Right atrium auricular region (tissue), 2 donors: ENCODE data around the gene FOXN3. TPM values are rescaled to one million over a fixed set of nuclear protein-coding genes. Genes with fewer than 3 reads are reported as not detected.

Experiments used
- DNase-seq: peaks from one replicate; pipeline ENCODE4 v3.0.0-alpha.2; 2019; ENCODE audit warnings: low spot score
- H3K27ac ChIP-seq, 2 donors: fragments of 200-600 bp; sonication (generic); 1 replicate in 1 of 2; 2 replicates in 1 of 2; pipeline ENCODE4 v1.5.1; 2016 to 2019
- H3K27me3 ChIP-seq, 2 donors: fragments of 200-600 bp; sonication (generic); one replicate each; pipeline versions ENCODE4 v1.5.1 to v1.6.0; 2017 to 2019
- H3K36me3 ChIP-seq: fragments of 200-600 bp; sonication (generic); one replicate; pipeline ENCODE4 v1.5.1; 2016
- H3K4me1 ChIP-seq, 2 donors: fragments of 200-600 bp; sonication (generic); one replicate each; pipeline versions ENCODE4 v1.5.1 to v1.6.0; 2017 to 2019
- H3K4me3 ChIP-seq, 2 donors: fragments of 200-600 bp; sonication (generic); 1 replicate in 1 of 2; 2 replicates in 1 of 2; pipeline ENCODE4 v1.5.1; 2017 to 2019; ENCODE audit warnings: mild to moderate bottlenecking in 1 of 2, moderate library complexity in 1 of 2
- H3K9me3 ChIP-seq, 2 donors: fragments of 200-600 bp; sonication (generic); one replicate each; pipeline ENCODE4 v1.5.1; 2019
- total RNA-seq, 2 donors: library from RNA; depleted of rRNA; stranded (reverse); fragments of >200 nt; gene quantifications; one replicate each; pipeline ENCODE4 v1.1.0, GENCODE V29; 2016
- TF ChIP-seq, protein P1 (sequence below), 2 donors: fragments of 200-600 bp; sonication (generic); IDR thresholded peaks; one replicate each; pipeline ENCODE4 v1.5.1; 2019; ENCODE audit warnings: antibody characterized with exemption in 2 of 2

The FOXN3 gene
- total RNA-seq, 2 donors from 2014 or later: 80.1 to 90.3 TPM

DNA sequence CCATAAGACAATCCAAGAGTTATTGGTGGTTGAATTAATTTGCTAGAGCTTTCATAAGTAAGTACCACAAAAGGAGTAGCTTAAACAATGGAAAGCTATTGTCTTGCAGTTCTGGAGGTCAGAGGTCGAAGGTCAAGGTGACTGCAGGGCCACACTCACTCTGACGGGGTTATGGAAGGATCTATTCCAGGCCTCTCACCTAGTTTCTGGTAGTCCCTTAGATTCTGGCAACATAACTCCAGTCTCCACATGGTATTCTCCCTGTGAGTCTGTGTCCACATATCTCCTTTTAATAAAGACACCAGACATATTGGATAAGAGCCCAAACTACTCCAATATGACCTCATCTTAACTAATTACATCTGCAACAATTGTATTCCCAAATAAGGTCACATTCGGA is 273.4 kb downstream of the FOXN3 start:
- Histone ChIP-seq H3K4me1 (no peaks in the 10 kb centered on the region), H3K36me3 (no peaks in the 10 kb centered on the region), H3K27ac (no peak overlapping the region), H3K27me3 (no peaks in the 10 kb centered on the region), H3K4me3 (no peak overlapping the region), H3K9me3 (no peaks in the 10 kb centered on the region)
- TF ChIP-seq, protein P1, sequence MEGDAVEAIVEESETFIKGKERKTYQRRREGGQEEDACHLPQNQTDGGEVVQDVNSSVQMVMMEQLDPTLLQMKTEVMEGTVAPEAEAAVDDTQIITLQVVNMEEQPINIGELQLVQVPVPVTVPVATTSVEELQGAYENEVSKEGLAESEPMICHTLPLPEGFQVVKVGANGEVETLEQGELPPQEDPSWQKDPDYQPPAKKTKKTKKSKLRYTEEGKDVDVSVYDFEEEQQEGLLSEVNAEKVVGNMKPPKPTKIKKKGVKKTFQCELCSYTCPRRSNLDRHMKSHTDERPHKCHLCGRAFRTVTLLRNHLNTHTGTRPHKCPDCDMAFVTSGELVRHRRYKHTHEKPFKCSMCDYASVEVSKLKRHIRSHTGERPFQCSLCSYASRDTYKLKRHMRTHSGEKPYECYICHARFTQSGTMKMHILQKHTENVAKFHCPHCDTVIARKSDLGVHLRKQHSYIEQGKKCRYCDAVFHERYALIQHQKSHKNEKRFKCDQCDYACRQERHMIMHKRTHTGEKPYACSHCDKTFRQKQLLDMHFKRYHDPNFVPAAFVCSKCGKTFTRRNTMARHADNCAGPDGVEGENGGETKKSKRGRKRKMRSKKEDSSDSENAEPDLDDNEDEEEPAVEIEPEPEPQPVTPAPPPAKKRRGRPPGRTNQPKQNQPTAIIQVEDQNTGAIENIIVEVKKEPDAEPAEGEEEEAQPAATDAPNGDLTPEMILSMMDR (IDR thresholded peaks at IDR 0.05): no peak
- no peak for DNase-seq

DNA sequence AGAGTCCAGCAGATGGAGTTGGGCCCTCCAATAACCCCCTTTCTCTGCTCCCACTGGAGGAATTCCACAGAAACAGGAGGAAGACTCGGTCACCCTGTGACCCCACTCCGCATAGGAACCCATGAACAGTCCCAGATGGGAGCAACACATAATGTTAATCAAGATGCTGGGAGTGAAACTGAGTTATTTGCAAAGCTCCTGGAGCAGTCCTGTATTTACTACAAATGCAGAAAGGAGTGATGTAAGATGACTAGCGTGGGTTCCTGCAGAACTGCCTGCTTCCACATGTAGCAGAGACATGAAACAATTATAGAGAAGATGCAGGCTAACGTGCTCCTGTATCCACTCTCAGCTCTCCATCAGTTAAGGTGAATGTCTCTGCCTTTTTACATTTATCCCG is 274.7 kb downstream of the FOXN3 start:
- Histone ChIP-seq H3K9me3 (peaks cover 0 to under 1% of the 10 kb centered on the region in 2 donors), H3K27ac (no peak overlapping the region), H3K4me1 (no peaks in the 10 kb centered on the region), H3K36me3 (no peaks in the 10 kb centered on the region), H3K4me3 (no peak overlapping the region), H3K27me3 (no peaks in the 10 kb centered on the region)
- no peak for DNase-seq
- TF ChIP-seq, protein P1 (IDR thresholded peaks at IDR 0.05): no peak

DNA sequence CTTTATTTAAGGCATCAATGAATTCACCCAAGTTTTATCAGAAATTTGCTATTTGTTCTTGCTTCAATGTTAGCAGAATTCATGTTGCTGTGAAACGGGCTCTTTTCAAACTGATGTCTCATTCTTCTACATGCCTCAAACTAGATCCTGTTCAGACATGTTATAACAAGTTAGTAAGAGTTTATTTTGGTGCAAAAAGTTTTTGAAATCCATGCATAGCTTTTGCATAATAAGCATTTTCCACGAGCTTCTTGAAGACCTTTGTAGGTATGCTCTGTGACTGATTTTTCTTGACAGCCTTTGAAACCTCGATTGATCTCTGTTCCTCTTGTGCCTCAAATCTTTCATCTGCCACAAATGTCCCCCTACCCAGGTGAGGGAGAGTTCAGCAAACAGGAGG is 275.2 kb downstream of the FOXN3 start:
- H3K9me3 ChIP-seq: peaks cover 0 to 5% of the 10 kb centered on the region in 2 donors
- H3K36me3 ChIP-seq: no peaks in the 10 kb centered on the region
- H3K27me3 ChIP-seq: no peaks in the 10 kb centered on the region
- DNase-seq: no peak
- no peak overlapping the region for H3K4me3 ChIP-seq
- no peaks in the 10 kb centered on the region for H3K4me1 ChIP-seq
- TF ChIP-seq, protein P1 (IDR thresholded peaks at IDR 0.05): no peak
- H3K27ac ChIP-seq: no peak overlapping the region

DNA sequence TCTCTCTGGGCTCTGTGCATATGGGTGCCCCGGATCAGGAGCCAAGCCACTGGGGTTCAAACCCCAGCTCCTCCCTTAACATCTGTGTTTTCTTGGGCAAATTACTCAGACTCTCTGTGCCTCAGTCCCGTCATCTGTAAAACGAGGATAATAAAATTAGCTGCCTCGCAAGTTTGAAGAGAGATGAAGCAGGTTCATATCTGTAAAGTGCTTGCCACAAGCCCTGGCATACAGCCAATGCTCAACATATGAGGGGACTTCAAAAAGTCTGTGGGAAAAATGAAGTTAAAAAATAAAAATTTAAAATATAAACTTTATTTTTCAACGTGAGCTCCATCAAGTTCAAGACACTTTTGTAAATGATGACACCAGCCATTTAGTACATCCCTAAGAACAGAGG is 276.7 kb downstream of the FOXN3 start:
- Histone ChIP-seq H3K36me3 (no peaks in the 10 kb centered on the region), H3K27ac (no peak overlapping the region), H3K27me3 (no peaks in the 10 kb centered on the region), H3K4me3 (no peak overlapping the region), H3K4me1 (no peaks in the 10 kb centered on the region), H3K9me3 (peaks cover 0 to 14% of the 10 kb centered on the region in 2 donors)
- TF ChIP-seq, protein P1 (IDR thresholded peaks at IDR 0.05): no peak
- no peak for DNase-seq

DNA sequence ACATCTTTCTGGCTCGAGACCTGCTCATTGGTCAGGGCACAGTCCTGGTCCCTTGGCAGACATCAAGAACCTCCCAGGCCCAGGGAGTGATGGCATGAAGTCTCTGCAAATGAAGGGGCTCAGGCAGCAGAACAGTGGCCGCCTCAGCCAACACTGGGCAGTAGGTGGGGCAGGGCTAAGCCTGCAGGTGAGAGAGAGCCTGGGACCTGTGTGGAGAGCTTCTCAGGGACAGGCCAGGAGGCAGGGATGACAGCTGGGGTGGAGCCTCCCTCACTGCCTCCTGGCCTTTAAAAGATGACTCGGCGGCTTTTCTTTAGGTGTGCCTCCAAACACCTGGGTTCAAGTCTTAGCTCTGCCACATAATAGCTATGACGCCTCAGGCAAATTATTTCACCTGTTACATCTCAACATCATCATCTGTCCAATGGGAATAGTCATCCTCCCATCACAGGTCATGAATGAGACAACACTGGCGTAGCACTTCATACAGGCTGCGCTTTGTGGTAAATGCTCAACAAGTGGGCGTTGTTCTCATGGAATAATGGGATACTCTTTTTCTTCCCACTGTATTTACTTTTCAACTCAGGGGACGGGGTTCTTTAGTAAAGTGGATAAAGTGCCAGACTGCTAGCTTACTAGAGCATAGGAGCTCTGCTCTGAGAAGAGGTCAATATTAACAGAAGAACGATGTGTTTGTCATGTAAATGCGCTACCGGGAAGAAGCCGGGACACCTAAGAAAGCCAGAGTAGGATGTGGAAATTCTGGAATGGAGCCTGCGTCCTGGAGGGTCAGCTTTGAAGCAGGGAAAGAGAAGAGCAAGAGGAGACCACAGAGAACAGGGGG is 277.4 kb downstream of the FOXN3 start:
- no peaks in the 10 kb centered on the region for H3K27me3 ChIP-seq
- no peak overlapping the region for H3K27ac ChIP-seq
- H3K36me3 ChIP-seq: no peaks in the 10 kb centered on the region
- TF ChIP-seq, protein P1 (IDR thresholded peaks at IDR 0.05): no peak
- no peak for DNase-seq
- peaks cover 0 to 14% of the 10 kb centered on the region in 2 donors for H3K9me3 ChIP-seq
- H3K4me3 ChIP-seq: no peak overlapping the region
- no peaks in the 10 kb centered on the region for H3K4me1 ChIP-seq
